HG02678 (cell line): ENCODE results near the gene LIX1.
"Not testable (repeated sequence)": the region's sequence is repeated elsewhere in the genome, so short reads cannot be mapped to it uniquely, and the experiment has no call there.

Source experiments
- ATAC-seq: cut with Tn5 transposase; IDR thresholded peaks from one replicate; pipeline ENCODE4 v1.9.1; 2021; ENCODE audit warnings: mild to moderate bottlenecking, moderate library complexity; ENCODE audit not compliant: unreplicated experiment

The LIX1 gene

DNA sequence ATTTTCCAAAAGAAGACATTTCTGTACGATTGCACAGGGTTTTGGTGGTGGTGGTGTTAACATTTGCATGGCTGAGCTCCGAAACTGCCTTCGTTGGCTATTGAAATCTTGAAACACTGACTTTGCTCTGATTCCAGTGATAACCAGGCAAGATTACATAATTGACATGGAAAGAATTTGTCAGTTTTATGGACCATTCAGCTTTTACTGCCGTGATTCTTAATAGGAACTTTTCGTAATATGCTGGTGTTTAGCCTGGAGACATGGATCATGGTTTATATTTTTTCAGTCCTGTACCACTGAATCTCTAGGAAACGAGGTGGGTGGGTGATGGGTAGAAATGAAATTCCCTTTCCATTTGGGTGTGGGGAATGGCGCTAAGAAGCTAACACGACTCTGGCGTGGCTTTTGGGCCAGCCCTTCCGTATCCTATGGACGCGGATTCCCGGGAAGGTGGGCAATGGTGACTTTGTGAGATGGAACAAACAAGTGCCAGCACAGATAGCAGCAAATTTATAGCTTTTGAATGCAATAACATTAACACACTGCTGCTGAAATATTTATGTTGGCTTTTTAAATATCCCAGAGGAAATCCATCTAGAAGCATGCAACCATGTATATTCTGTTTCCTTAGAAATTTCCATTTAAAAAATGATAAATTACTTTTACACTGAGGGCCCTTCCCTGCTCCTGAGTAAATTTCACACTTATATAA is 36.8 kb downstream of the LIX1 start:
- no peak for ATAC-seq

DNA sequence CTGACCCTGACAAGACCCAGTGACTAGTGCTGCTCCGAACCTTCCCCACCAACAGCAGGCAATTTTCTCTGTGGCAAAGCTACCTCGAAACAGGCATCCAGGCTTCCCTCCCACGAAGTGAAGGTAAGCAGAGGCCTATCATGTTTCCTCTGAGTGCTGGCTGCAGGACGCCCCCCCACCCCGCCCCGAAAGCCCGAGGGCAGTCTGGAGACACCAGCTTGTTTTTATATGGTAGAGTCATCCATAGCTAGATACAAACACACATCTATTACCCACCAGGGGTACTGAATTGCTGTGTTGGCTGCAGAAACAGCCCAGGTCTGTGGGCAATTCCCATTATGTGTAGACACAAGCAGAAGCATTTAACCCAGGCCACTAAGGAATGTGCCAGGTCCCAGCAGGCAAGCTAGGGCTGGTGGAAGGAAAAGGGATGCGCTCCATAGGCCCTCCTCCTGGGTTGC is 40.4 kb downstream of the LIX1 start:
- no peak for ATAC-seq

GRCh38 chr5:97101189-97101910 is 41.1 kb downstream of the LIX1 start:
- ATAC-seq, result no peak

GRCh38 chr5:97100476-97100875 is 41.9 kb downstream of the LIX1 start:
- ATAC-seq, result no peak

GRCh38 chr5:97098922-97099321 is 43.5 kb downstream of the LIX1 start:
- ATAC-seq, result no peak

DNA sequence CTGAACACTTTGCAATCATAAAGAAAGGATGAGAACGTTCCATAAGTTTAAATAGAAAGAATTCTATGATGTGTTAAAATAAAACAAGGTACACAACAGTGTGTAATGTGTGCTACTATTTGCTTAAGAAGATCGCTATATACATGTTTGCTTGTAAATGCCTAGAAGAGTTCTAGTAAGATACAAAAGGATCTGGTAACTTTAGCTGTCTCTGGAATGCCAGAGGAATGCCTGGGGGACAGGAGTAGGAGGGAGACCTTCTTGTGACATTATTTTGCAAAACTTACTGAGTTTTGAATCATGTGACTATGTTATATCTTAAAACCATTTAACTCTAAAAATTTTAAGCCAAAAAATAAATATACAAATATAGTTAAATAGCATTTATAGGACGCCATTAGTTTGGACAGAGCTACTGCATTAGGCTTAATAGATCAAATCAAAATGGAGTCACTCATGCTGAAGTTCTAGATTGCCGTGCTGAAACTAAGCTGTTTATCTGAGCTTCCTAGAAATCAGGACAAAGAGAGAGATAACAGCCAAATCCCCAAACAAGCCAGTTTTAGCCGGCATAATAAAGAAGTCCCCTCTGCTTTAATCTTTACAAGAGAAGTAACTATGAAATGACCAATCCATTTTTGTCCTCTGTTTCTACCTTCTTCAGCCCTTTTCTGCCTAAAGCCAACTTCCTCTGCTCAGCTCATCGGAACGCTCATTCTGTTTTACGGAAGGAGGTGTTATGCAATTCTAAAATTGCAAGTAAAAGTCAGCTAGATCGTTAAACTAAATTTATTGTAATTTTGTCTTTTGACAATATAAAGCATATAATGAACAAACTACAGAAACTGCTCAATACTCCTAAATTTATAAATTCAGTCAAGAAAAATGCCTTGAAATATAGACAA is 44.8 kb downstream of the LIX1 start:
- ATAC-seq, result no peak

DNA sequence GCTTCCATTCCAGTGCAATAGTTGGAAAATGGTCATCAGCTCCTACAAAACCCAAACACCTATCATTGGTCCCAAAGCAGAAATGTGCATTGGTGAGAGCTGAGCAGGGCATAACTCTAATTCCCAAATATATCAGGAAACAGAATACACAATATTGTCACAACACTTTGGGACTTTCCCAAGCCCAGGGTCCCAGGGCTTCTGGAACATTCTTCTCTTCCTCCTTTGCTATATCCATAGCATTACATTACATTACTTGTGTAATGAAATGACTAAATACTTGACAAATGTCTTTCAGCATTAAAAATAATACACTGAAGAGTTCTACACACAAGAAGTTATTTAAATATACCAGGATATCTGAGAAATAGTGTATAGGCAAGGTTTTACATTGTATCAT is 45.6 kb downstream of the LIX1 start:
- ATAC-seq, result no peak

DNA sequence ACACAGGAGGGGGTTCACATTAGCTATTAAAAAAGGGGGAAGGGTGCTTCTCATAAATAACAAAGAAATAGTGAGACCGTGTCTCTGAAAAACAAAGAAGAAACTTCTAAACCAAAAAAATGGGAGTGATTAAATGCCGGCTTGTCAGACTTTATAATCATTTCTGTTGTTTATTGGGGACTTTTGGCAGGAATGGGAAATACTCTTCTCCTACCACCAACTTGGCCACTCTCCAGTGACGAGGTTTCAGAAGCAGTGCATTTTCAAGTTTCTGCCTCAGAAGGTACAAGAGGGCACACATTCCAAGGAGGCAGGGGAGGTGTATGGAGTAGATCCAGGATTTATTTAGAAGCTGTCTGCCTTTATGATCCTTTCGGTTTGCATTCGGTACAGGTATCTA is 46.2 kb downstream of the LIX1 start:
- no peak for ATAC-seq

DNA sequence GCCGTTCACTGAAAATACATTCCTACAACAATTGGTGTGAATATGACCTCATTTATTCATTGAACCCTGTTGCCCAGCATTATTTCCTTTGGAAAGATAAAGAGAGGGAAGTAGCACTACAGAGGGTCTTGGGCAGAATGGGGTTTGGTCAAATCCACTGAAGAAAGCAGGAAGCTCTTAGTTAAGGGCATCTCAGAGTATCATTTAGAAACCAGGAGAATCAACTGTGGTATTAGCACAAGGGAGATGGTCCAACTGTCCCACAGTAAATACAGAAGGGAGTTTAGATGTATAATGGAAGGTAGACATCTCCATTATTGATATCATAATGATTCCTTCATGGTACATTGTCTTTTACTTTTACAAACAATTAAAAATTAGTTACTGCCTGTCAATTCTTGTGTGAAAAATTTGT is 47.1 kb downstream of the LIX1 start:
- peak; percentile 38 for ATAC-seq

DNA sequence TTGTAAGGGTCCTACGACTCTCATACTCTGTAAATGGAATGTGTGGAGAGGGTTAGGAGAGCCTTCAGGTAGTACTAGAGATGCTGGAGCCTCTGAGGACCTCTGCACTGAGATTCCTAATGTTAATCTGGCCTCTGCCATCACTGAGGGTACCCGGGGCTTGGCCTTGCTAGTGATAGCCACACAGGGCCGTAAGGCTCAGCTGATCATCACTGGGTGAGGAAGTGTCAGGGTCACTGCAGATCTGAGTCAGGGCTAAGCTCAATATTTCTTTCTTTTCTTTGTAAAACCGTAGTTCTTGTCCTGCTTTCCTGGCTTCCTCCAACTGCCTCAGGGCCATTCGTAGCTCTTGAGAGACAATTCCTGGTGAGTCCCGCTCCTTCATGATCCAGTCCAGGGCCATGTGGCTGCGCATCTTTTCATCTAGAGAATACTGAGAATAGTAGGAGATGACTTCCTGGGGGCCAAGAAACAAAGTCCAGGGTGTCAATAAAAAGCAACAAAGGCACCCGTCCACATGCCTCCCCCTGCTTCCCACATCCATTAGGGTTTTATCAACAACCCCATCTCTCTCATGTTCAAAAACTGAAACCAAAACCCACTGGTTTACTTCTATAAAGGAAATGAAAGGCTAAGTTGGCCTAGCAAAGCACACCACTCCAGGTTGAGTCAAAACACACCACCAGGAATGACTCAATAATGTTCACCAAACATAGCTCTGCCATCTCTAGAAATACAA is 47.7 kb downstream of the LIX1 start:
- ATAC-seq, result peak; percentile 99

DNA sequence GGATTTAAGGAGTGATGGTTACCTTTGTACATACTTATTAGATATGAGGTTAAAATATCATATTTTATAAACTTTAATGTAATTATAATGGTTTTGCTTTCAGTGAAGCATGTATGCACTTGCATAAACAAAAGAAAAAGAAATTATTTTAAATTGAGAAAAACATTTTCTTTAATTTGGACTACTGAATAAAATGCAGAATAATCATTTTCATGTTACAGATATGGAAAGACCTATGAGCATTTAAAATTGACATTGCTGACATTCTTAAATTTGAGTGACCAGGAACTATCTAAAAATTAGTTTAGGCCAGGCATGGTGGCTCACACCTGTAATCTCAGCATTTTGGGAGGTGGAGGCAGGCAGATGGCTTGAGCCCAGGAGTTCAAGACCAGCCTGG is 49.2 kb downstream of the LIX1 start:
- ATAC-seq, result no peak

GRCh38 chr5:97090944-97091343 is 51.5 kb downstream of the LIX1 start:
- no peak for ATAC-seq

GRCh38 chr5:97089149-97089801 is 53.1 kb downstream of the LIX1 start:
- no peak for ATAC-seq

DNA sequence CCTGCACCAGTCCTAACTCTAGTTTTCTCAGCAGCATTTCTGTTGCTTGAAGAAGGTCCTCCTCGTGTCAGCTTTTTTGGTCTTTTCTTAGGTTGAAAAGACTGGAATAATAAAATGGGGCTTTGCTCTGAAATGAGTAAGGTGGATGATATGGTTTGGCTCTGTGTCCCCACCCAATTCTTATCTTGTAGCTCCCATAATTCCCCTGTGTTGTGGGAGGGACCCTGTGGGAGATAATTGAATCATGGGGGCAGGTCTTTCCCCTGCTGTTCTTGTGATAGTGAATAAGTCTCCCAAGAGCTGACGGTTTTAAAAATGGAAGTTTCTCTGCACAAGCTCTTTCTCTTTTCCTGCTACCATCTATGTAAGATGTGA is 53.6 kb downstream of the LIX1 start:
- no peak for ATAC-seq

- no peak for ATAC-seq
Measured at GRCh38 chr5:97087138-97087537, 55.3 kb downstream of the LIX1 start.

DNA sequence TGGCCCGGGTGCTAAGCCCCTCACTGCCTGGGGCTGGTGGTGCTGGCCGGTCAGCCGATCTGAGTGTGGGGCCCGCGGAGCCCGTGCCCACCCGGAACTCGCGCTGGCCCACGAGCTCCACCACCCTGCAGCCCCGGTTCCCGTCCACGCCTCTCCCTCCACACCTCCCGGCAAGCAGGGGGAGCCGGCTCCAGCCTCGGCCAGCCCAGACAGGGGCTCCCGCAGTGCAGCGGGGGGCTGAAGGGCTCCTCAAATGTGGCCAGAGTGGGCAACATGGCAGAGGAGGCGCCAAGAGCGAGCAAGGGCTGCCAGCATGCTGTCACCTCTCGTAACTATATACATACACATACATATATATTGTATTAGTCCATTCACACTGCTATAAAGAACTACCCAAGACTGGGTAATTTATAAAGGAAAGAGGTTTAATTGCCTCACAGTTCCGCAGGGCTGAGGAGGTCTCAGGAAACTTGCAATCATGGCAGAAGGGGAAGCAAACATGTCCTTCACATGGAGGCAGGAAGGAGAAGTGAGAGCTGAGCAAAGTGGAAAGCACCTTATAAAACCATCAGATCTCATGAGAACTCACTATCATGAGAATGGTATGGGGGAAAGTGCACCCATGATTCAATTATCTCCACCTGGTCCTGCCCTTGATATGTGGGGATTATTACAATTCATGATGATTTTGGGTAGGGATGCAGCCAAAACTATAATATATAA is 56.8 kb downstream of the LIX1 start:
- ATAC-seq, result no peak

DNA sequence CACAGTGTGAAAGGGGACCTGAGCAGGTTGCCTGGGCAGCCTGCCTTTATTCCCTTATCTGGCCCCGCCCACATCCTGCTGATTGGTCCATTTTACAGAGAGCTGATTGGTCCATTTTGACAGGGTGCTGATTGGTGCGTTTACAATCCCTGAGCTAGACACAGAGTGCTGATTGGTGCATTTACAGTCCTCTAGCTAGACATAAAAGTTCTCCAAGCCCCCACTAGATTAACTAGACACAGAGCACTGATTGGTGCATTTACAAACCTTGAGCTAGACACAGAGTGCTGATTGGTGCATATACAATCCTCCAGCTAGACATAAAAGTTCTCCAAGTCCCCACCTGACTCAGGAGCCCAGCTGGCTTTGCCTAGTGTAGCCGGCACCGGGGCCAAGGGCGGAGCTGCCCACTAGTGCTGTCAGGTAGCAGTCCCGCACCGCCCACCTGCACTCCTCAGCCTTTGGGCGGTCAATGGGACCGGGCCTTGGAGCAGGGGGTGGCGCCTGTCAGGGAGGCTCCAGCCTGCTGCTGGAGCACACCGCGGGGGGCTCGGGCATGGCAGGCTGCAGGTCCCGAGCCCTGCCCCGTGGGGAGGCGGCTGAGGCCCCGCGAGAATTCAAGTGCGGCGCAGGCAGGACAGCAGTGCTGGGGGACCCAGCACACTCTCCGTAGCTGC is 57.5 kb downstream of the LIX1 start:
- ATAC-seq, result not testable (repeated sequence)

DNA sequence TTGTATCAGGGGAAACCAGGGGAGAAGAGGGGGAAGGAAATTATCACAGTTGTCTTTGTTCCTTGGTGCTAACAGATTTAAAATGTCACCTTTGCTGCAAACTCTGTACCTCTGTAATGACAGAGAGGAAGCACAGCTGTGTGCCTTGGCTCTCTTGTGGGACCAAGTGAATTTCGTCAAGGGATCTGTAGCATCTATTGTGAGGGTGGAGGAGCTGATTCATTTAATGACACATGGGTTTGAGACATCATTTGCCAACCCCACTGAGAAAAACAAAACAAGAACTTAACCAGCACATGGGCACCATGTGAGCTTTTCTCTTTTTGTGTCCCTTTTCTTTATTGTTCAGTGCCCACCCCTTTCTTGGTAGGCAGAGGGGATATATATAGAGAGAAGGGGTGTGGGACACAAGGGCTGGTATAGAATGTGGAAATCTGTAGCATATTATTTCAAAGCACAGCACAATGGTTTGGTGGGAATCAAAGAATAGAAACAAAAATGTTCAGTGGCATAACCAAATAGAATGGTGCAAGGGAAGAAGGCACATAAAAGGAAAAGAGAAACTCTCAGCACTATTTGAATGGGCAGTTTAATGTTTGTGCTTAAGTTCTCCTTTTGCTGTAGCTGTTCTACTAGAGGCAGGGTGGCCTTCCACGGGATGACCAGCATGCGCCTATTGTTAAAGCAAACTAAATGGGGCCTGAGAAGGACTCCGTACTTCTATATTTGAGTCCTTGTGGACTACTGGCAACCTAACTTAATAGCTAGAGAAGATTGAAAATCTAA is 63.3 kb downstream of the LIX1 start:
- no peak for ATAC-seq
